T-helper 22 cell (primary cell): ENCODE data around the gene MED15.
"Not testable (repeated sequence)": the region's sequence is repeated elsewhere in the genome, so short reads cannot be mapped to it uniquely, and the experiment has no call there.

Experiments
- DNase-seq: peaks from one replicate; pipeline ENCODE4 v3.0.0-alpha.2; 2020; ENCODE audit warnings: low read depth

The MED15 gene

GRCh38 chr22:20584029-20584871 is 76.8 kb downstream of the MED15 start:
- no peak for DNase-seq

GRCh38 chr22:20584872-20585638 is 77.6 kb downstream of the MED15 start:
- no peak for DNase-seq

GRCh38 chr22:20585639-20586402 is 78.4 kb downstream of the MED15 start:
- no peak for DNase-seq

GRCh38 chr22:20586403-20586745 is 79.0 kb downstream of the MED15 start:
- DNase-seq = no peak

GRCh38 chr22:20587206-20587958 is 80.0 kb downstream of the MED15 start:
- no peak for DNase-seq

GRCh38 chr22:20588092-20588842 is 80.9 kb downstream of the MED15 start:
- DNase-seq = no peak

- no peak for DNase-seq
Measured at GRCh38 chr22:20588843-20589581, 81.6 kb downstream of the MED15 start.

- DNase-seq = no peak
Measured at GRCh38 chr22:20589614-20590476, 82.4 kb downstream of the MED15 start.

GRCh38 chr22:20590477-20591294 is 83.3 kb downstream of the MED15 start:
- no peak for DNase-seq

- no peak for DNase-seq
Measured at GRCh38 chr22:20591295-20591645, 83.9 kb downstream of the MED15 start.

GRCh38 chr22:20591660-20592310 is 84.4 kb downstream of the MED15 start:
- DNase-seq = no peak

GRCh38 chr22:20594038-20594437 is 86.6 kb downstream of the MED15 start:
- not testable (repeated sequence) for DNase-seq

GRCh38 chr22:20594486-20594885 is 87.1 kb downstream of the MED15 start:
- DNase-seq = not testable (repeated sequence)

GRCh38 chr22:20595461-20595860 is 88.1 kb downstream of the MED15 start:
- DNase-seq = no peak

GRCh38 chr22:20599117-20599516 is 91.7 kb downstream of the MED15 start:
- DNase-seq = no peak

- DNase-seq = no peak
Measured at GRCh38 chr22:20600137-20600673, 92.8 kb downstream of the MED15 start.

GRCh38 chr22:20601308-20601707 is 93.9 kb downstream of the MED15 start:
- no peak for DNase-seq
